WTC11 (cell line): ENCODE data around the gene R3HDM4. TPM values are rescaled to one million over a fixed set of nuclear protein-coding genes. Genes with fewer than 3 reads are reported as not detected.

Source experiments
- ATAC-seq: fragments of 200-7000 bp; cut with Tn5 transposase; 2 replicates; pipeline ENCODE4 v1.10.0; 2021; ENCODE audit warnings: mild to moderate bottlenecking, moderate library complexity
- CTCF ChIA-PET: fragments of 300-600 bp; sonication (Branson Sonifier 250); formaldehyde crosslinking; loops from one replicate; lab custom pipeline; 2021; ENCODE audit warnings: antibody characterized with exemption; lab: Charles Lee
- POLR2A ChIA-PET: fragments of 350-600 bp; sonication (Branson Sonifier 250); formaldehyde crosslinking; loops from one replicate; lab custom pipeline; 2021; ENCODE audit warnings: antibody characterized with exemption; lab: Charles Lee
- DNase-seq: peaks from one replicate; pipeline ENCODE4 v3.0.0; 2021; ENCODE audit warnings: low spot score
- H3K27ac Mint-ChIP-seq: 2 replicates; pipeline ENCODE4 v1.8.0; 2021; ENCODE audit warnings: mixed read lengths
- H3K27me3 Mint-ChIP-seq: 2 replicates; pipeline ENCODE4 v1.8.0; 2021; ENCODE audit warnings: low read depth, mild to moderate bottlenecking, moderate library complexity, mixed read lengths
- H3K36me3 Mint-ChIP-seq: 2 replicates; pipeline ENCODE4 v1.8.0; 2021; ENCODE audit warnings: mixed read lengths
- H3K4me1 Mint-ChIP-seq: 2 replicates; pipeline ENCODE4 v1.8.0; 2022; ENCODE audit warnings: mixed read lengths
- H3K4me3 Mint-ChIP-seq: 2 replicates; pipeline ENCODE4 v1.8.0; 2021; ENCODE audit warnings: mild to moderate bottlenecking, moderate library complexity, mixed read lengths
- H3K9me3 Mint-ChIP-seq: 2 replicates; pipeline ENCODE4 v1.8.0; 2021; ENCODE audit warnings: mixed read lengths
- CBFB ChIP-seq: sonication (generic); formaldehyde crosslinking; IDR thresholded peaks from 2 replicates; pipeline ENCODE4 v1.8.1; 2022; ENCODE audit warnings: mild to moderate bottlenecking, low read depth, missing genetic modification reagents
- E2F5 ChIP-seq: sonication (generic); formaldehyde crosslinking; IDR thresholded peaks from 2 replicates; pipeline ENCODE4 v1.8.1; 2022; ENCODE audit warnings: mild to moderate bottlenecking, moderate library complexity, missing genetic modification reagents
- ETV6 ChIP-seq: sonication (generic); formaldehyde crosslinking; IDR thresholded peaks from 2 replicates; pipeline ENCODE4 v1.8.1; 2022; ENCODE audit warnings: mild to moderate bottlenecking, missing genetic modification reagents
- FOXJ3 ChIP-seq: sonication (generic); formaldehyde crosslinking; IDR thresholded peaks from 2 replicates; pipeline ENCODE4 v1.9.0; 2021; ENCODE audit warnings: missing genetic modification reagents, mild to moderate bottlenecking, borderline replicate concordance
- FOXP1 ChIP-seq: sonication (generic); formaldehyde crosslinking; IDR thresholded peaks from 2 replicates; pipeline ENCODE4 v1.8.0; 2022; ENCODE audit warnings: missing genetic modification reagents, mild to moderate bottlenecking, moderate library complexity, borderline replicate concordance
- HMGXB4 ChIP-seq: sonication (generic); formaldehyde crosslinking; IDR thresholded peaks from 2 replicates; pipeline ENCODE4 v1.8.1; 2023; ENCODE audit warnings: mild to moderate bottlenecking, moderate library complexity, missing genetic modification reagents
- JUN ChIP-seq: sonication (generic); formaldehyde crosslinking; IDR thresholded peaks from 2 replicates; pipeline ENCODE4 v1.8.0; 2023; ENCODE audit warnings: mild to moderate bottlenecking, missing genetic modification reagents
- MLX ChIP-seq: sonication (generic); formaldehyde crosslinking; IDR thresholded peaks from 2 replicates; pipeline ENCODE4 v1.8.1; 2023; ENCODE audit warnings: mild to moderate bottlenecking, missing genetic modification reagents, moderate library complexity
- MXD4 ChIP-seq: fragments of 250-450 bp; sonication (Bioruptor Pico); IDR thresholded peaks from 2 replicates; pipeline ENCODE4 v1.8.0; 2021; ENCODE audit warnings: mild to moderate bottlenecking, moderate library complexity, borderline replicate concordance
- OVOL2 ChIP-seq: fragments of 250-450 bp; sonication (Bioruptor Pico); IDR thresholded peaks from 2 replicates; pipeline ENCODE4 v1.9.0; 2021; ENCODE audit warnings: mild to moderate bottlenecking, borderline replicate concordance
- RORB ChIP-seq: fragments of 250-450 bp; sonication (Bioruptor Pico); IDR thresholded peaks from 2 replicates; pipeline ENCODE4 v1.9.0; 2021; ENCODE audit warnings: mild to moderate bottlenecking
- SP1 ChIP-seq: sonication (generic); formaldehyde crosslinking; conservative IDR thresholded peaks from 2 replicates; pipeline ENCODE4 v1.8.1; 2022; ENCODE audit warnings: missing genetic modification reagents
- TCF7 ChIP-seq: sonication (generic); formaldehyde crosslinking; IDR thresholded peaks from 2 replicates; pipeline ENCODE4 v1.8.0; 2022; ENCODE audit warnings: mild to moderate bottlenecking, low read depth, missing genetic modification reagents, moderate library complexity
- USF1 ChIP-seq: sonication (generic); formaldehyde crosslinking; IDR thresholded peaks from 2 replicates; pipeline ENCODE4 v1.8.0; 2022; ENCODE audit warnings: mild to moderate bottlenecking, missing genetic modification reagents
- USF2 ChIP-seq: sonication (generic); formaldehyde crosslinking; IDR thresholded peaks from 2 replicates; pipeline ENCODE4 v1.8.1; 2023; ENCODE audit warnings: mild to moderate bottlenecking, missing genetic modification reagents, moderate library complexity
- total RNA-seq: library from RNA; stranded (reverse); gene quantifications from 3 replicates; pipeline ENCODE4 v1.2.3, GENCODE V29; 2021

R3HDM4 gene
- total RNA-seq, 1 experiment from 2014 or later = 99.5 TPM

GRCh38 chr19:863315-863620, 49.8 kb downstream of the R3HDM4 start:
- no peak for ATAC-seq
- H3K4me3 Mint-ChIP-seq = peak overlapping the region; percentile 61
- H3K9me3 Mint-ChIP-seq = no peaks in the 10 kb centered on the region
- no peaks in the 10 kb centered on the region; the same call in 1 of the 2 replicates for H3K36me3 Mint-ChIP-seq
- 0 out of 2 replicates have a peak, but pooled peaks have one; percentile 6 for TF ChIP-seq HMGXB4
- TF ChIP-seq USF1 (CRISPR knock-in tag) = no peak
- 0 out of 2 replicates have a peak, but pooled peaks have one; percentile 8 for TF ChIP-seq FOXJ3 (CRISPR knock-in tag)
- TF ChIP-seq, all 79 proteins: peak for 2
- ChIA-PET CTCF (interaction anchor here (0.6 to 2.1 kb wide), 35 partner anchors 9 to 398 kb away, joined by 3 to 18 read pairs (median 4); partner anchors contain the start of genes ARHGAP45, KISS1R, MED16 and PALM), POLR2A (interaction anchor here (0.6 kb wide), 1 partner anchor 115 kb away, joined by 4 read pairs; no protein-coding TSS in a partner anchor)
- no peak for DNase-seq
- peaks cover 26% of the 10 kb centered on the region for H3K27me3 Mint-ChIP-seq
- H3K27ac Mint-ChIP-seq = no peak overlapping the region; the same call in 1 of the 2 replicates
- H3K4me1 Mint-ChIP-seq = peaks cover 5% of the 10 kb centered on the region

- no peaks in the 10 kb centered on the region; the same call in 1 of the 2 replicates for H3K36me3 Mint-ChIP-seq
- no peaks in the 10 kb centered on the region for H3K9me3 Mint-ChIP-seq
- CTCF ChIA-PET = interaction anchor here (0.6 to 2.1 kb wide), 19 partner anchors 9 to 384 kb away, joined by 3 to 18 read pairs (median 4); partner anchors contain the start of genes ARHGAP45, KISS1R and PALM
- peak; percentile 63 for ATAC-seq
- peak; percentile 73 for TF ChIP-seq USF1 (CRISPR knock-in tag)
- peak; percentile 80 for TF ChIP-seq USF2 (CRISPR knock-in tag)
- no peak for TF ChIP-seq E2F5 (CRISPR knock-in tag)
- peak; percentile 77 for TF ChIP-seq SP1
- TF ChIP-seq ETV6 = 0 out of 2 replicates have a peak, but pooled peaks have one; percentile 34
- TF ChIP-seq JUN = no peak
- TF ChIP-seq CBFB (CRISPR knock-in tag) = no peak
- no peak for TF ChIP-seq TCF7 (CRISPR knock-in tag)
- TF ChIP-seq FOXJ3 (CRISPR knock-in tag) = 0 out of 2 replicates have a peak, but pooled peaks have one; percentile 26
- TF ChIP-seq RORB (CRISPR knock-in tag) = no peak
- no peak for TF ChIP-seq MXD4 (CRISPR knock-in tag)
- TF ChIP-seq MLX (CRISPR knock-in tag) = no peak
- TF ChIP-seq HMGXB4 = 0 out of 2 replicates have a peak, but pooled peaks have one; percentile 37
- TF ChIP-seq FOXP1 = peak; percentile 53; the same call in 1 of the 2 replicates
- no peak for TF ChIP-seq OVOL2 (CRISPR knock-in tag)
- POLR2A ChIA-PET = no interaction called here
- peak overlapping the region; percentile 61 for H3K4me3 Mint-ChIP-seq
- peaks cover 31% of the 10 kb centered on the region for H3K27me3 Mint-ChIP-seq
- H3K4me1 Mint-ChIP-seq = peaks cover 5% of the 10 kb centered on the region
- peak; percentile 94 for DNase-seq
- H3K27ac Mint-ChIP-seq = peak overlapping the region; percentile 78; the same call in 1 of the 2 replicates
Observed at GRCh38 chr19:862581-863314, 50.3 kb downstream of the R3HDM4 start.
